GM21723 (cell line): ENCODE data around the gene MTMR4.
"Not testable (repeated sequence)": the region's sequence is repeated elsewhere in the genome, so short reads cannot be mapped to it uniquely, and the experiment has no call there.

Experiments
- ATAC-seq: cut with Tn5 transposase; IDR thresholded peaks from one replicate; pipeline ENCODE4 v1.9.1; 2021; ENCODE audit warnings: mild to moderate bottlenecking, moderate library complexity; ENCODE audit not compliant: unreplicated experiment

MTMR4 gene

DNA sequence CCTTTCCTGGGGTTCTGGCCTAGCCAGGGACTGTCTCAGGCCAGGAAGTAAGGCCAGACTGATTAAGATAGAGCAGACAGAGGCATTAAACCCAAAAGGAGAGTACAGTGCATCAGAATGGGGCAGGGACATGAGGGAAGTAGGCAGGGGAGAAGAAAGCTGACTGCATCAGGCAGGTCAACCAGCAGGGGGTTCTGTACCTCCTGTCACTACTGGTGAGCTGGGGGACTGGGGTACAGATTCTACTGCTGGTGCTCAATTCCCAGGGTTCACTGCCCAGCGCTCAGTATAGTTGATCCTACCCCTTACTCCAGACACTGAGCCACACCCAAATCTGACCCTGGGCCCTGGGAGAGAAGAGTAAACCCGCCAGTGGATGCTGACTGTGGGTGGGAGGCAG, 12.9 kb upstream of the MTMR4 start:
- no peak for ATAC-seq

DNA sequence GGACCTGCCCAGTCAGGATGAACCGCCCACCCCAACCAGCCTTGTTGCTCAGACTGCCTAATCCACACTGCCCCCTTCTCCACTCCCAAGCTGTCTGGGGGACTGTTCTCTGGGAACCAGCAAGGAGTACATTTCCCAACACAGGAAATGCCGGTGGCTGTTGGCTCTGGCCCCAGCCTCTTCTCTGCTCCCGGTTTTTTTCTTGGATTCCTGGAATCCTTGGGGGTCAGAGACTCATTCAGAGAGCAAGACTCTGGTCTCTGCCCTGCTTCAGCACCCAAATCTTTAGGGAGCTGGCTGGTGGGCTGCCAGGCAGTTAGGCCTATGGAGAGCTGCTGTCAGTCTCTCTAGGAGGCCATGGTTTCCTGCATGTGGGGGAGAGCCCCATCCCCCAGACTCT, 10.8 kb upstream of the MTMR4 start:
- ATAC-seq, result no peak

DNA sequence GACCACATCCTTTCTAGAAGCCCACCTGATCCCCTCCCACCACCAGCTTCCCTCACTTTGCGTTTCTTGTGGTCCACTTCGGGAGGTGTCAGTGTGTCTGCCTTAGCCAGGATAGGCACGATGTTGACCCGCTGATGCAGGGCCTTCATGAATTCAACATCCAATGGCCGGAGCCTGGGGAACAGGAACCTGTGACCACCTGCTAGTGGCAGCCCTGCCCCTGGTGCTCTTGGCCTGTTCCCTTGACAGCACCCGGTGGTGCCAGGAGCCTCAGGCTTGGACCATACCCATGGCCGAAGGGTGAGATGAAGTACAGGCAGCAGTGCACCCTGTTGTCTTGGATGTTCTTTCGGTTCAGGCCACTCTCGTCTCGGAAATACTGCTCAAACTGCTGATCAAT, 7.2 kb upstream of the MTMR4 start:
- ATAC-seq, result no peak

DNA sequence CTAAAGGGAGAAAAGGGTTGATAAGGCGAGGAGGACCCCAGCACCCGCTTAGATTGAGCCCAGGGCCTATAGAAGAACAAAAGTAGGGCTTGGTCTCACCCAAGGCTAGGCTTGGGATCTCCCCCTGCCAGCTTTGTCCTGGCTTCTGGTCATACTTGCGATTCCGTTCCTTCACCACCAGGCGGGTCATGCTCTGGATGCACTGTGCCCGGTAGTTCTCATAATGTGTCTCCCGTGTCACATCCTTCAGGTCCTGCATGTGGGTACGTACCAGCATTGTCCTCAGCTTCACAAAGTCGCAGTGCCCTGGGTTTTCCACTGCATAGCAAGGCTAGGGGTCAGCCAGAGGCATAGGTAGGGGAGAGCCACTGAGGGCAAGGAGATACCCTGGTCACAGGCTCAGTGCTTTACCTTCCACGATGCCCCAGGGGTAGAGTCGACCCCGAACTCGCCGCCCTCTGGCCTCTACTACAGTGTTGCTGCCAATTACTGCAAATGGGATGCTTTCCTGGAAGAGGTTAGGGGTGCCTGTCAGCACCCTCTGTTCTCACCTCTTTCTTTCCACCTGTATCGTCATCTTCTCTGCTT, 6.5 kb upstream of the MTMR4 start:
- no peak for ATAC-seq

DNA sequence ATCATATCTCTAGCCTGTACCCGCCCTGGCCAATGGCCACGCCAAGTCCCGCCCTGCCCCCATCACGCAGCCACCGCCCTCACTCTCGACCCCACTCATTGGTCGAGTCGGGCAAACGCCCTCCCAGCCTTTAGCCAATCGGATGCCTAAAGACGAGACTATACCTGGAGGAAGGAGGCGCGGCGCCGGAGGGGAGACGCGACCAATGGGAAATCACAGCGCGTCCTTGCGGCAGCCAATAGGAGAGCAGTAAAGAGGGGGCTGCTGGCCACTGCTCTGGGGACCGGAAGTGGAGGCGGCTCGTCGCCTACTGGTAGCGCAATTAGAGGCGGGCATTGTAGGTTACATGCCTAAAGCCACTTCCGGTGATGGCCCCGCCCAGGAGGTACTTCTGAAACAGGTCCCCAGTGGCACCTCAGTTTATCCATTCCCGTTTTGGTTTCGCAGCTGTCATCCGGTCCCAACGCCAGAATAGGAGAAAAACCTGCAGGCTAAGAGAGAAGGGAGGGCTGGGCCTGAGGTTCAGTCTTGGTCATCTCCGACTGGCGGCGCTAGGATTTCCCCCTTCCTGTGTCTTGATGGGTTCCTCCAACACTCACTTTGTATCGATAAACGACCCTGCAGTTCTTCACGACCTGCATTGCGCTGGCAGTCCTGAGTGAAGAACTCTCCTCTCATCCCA, 3.6 kb upstream of the MTMR4 start:
- ATAC-seq, result peak; percentile 81

DNA sequence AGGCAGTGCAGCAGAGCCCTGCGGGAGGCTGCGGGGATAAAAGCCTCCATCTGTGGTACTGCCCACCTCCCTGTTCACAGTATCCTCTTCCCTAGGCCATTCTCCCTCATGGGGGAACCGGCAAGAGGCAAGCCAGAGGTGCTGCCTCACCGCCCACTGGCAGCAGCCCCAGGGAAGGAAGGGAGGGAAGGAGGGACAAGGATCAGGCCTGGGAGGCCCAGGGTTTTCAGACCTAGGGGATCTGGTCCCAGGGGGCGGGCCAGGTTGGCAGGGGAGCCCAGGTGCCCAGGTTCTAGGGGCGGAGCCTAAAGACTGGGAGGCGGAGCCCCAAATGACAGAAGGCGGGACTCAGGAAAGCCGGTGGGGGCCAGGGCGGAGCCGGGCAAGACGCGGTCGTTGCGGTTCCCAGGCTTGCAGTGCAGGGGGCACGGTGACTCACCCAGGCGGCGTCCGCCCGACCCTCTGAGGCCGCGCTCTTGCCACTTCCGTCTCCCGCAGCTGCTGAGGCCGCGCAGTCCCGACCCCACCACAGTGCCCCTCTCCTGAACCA, 3.0 kb upstream of the MTMR4 start:
- no peak for ATAC-seq

DNA sequence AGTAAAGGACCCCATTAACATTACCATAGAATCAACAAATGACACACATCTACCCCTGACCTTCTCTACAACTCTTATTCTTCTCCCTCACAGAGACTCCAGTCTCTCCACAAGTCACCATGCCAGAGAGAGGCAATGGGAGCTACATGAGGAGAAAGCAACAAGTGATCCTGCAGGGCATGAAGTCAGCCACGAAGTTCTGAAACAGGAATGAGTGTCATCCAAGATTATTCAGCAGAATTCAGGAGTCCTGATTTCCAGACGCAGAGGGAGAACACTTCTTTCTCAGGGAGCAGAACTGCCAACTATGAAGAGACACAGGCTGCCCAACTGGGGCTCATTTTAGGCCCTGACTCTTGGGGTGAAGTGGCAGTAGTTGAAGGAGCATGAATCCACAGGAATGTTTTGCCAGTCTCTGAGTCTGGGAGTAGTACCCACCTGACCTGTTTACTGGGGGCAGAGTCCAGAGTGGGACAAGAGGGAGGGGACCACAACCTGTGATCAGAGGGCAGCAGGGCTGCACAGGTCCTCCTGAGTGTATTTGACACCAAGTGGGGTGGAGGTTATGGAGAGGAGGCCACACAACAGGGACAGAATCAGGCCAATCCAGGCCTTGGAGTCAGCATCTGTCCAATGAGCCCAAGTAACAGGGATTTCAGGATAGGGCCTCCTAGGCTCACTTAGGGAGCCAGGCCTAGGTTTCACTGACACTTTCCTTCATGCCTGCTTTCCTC, 2.4 kb upstream of the MTMR4 start:
- ATAC-seq, result no peak

DNA sequence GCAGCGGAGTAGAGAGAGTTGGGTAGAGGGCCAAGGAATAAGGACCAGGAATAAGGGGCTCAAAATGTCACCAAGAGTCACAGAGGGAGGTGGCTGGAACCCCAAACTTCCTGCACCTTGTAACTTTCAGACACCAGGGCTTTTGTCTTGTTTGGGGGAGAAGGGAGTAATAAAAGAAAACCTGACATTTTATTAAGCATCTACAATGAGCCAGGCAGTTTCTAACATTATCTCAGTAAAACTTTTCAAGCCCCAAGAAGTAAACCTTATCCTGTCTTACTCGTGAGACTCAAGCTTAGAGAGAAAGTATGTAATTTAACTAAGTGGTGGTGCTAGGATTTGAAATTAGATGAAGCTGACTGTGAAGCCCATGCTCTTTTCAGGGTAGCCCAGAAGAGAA, 848 bp upstream of the MTMR4 start:
- ATAC-seq, result no peak

DNA sequence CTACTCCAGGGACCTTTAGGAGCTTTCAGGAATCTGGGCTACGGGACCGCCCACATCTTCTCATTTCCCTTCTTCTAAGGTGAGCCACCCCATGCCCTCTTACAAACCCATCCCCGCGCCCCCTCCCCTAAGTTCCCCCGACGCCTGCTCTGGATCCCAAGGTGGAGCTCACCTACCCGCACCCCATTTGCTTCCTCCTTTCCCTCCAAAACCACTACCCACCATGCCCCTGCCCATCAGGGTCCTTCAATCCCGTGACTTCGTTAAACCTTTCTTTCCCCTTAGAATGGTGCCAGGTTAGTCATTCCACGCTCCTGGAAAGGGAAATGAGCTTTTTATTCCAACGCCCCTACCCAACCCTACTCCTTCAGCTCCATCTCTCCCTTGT, 326 bp upstream of the MTMR4 start:
- no peak for ATAC-seq

DNA sequence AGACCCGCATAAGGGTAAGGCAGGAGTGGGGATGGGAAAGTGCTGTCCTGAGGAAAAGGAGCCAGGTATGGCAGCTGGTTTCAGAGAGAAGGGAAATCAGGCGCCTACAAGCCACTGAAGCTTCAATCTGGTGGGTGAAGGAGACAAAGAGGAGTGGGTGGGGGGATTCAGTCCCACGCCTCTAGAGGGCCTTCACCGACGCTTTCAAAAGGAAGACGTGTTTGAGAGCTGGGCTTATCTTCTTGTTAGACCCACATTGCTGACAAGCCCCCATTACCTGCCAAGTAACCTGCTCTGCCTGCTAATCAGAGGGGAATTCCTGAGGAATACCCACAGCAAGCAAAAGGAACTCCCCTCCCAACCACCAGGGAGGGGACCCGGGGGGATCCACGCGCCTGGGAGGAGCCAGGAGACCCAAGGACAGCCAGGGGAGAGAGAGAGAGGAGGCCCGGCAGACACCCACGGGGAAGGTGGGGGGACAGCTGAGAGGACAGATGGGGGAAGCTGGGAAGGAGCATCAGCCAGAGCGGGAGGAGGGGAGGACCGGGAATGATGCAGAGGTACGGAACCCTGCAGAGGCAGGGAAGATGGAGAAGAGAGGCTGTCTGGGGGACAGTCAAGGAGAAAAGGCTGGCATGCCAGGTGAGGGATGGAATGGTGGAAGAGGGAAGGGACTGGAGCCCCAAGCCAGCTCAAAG, 1.0 kb downstream of the MTMR4 start:
- no peak for ATAC-seq

DNA sequence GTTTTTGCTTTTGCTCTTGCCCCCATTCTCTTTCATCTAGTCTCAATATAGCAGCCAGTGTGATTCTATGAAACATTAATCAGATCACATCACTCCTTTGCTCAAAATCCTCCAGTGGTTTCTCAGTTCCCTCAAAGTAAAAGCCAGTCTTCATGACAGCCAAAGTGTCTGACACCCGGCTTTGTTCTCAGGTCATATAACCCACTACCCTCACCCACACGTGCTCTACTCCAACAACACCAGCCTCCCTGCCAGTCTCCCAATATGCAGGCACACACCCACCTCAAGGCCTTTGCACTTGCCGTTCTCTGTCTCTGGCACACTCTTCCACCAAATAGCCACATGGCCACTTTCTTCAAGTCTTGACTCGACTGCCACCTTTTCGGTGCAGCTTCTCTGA, 4.4 kb downstream of the MTMR4 start:
- no peak for ATAC-seq

DNA sequence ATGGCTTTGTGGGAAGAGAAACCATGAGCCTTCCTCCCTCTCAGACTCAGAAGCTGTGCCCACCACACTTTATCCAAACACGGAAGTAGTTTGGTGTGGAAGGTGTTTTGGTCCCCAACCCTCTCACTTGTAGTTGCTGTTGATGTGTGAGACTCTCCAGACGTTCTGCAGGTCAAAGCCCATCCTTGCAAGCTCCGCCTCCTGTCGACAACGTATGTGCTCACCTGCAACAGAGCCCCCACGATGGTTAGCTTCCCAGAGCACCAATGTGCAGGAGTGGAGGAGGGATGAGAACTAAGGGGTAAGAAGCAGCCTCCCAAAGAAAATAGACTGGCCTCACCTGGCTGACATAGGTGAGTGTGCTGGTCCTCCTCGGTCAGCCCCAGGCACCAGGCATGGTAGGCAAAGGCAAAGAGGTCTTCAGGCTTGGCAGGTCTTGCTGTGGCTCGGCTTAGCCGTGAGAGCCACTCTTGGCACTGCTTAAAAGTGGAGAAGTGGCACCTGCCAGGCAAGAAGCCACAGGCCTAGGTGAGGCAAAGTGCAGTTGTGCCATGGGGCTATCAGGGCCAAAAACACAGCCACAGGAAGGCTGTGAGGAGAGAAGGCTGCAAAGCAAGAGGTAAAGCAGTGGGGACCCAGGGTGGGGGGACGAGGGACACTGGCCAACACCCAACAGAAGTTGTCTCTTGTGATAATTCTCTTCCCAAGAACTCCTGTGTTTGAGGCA, 5.9 kb downstream of the MTMR4 start:
- ATAC-seq, result no peak

DNA sequence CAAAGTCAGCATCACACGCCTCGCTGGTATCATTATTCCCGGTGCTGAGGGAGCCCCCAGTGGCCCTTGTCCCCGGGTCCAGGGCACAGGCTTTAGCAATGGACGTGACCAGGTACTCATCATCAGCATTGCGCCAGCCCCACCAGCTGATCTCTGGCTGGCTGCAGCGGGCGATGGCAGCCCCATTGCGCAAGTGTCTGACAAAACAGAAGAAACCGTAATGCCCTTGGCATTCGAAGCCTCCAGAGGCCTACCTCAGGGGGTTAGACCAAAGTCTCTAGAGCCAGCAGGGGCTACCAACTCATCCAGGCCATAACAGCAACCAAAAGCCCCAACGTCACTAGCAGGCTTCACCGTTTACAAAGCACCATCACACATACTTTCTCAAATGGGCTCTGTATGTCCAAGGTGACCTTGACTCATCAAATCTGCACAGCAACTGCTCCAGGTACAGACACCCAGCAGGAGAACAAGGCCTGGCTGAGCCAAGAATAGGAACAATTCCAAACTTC, 7.3 kb downstream of the MTMR4 start:
- no peak for ATAC-seq

DNA sequence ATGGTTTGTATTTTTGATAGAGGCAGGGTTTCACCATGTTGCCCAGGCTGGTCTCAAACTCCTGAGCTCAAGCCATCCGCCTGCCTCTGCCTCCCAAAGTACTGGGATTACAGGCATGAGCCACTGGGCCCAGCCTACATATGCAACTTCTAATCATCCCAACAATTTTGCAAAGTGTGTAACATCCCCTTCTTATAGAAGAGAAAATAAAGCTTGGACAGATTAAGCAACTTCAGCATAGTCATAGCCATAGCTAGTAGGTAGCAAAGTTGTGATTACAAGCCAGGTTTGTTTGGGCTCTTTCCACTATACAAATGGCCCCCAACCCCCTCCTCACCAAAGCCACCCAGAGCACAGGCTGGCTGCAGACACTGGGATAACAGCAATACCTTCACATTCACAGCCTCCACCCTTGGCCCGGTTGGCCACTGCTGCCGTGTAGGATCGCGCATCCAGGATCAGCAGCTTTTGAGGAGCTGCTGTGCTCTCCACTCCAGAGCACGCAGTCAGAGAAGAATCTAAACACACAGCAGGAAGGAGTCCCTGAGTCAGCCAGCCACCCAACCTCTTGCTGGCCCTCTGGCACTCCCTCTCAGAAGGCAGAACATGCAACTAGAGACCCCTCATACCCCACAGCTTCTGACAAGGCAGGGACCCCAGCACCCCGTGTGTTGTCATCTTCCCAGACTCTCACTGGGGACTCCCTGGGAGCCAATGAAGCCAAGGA, 7.9 kb downstream of the MTMR4 start:
- ATAC-seq, result no peak

DNA sequence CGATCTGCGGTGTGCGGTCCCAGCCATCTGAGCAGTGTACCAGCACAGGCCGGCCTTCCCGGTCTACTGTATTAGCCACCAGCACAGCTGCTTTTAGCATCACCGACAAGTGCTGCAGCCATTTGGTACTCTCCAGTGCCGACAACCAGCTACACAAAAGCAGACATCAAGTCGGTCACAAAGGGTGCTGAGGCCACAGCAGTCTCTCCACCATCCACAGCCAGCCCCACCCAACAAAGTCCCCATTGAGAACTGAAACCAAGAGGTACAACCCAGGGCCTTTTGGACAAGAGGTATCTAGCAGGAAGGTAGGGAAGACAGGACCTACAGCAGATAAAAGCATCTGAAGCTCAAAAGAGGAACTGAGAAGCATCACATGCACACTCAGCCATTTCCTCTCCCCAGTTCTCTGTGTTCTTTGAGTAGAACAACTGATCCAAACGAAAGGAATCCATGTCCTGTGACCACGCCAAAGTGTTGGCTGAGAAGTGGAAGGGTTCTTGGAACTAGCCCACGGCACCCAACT, 9.5 kb downstream of the MTMR4 start:
- ATAC-seq, result peak; percentile 95

DNA sequence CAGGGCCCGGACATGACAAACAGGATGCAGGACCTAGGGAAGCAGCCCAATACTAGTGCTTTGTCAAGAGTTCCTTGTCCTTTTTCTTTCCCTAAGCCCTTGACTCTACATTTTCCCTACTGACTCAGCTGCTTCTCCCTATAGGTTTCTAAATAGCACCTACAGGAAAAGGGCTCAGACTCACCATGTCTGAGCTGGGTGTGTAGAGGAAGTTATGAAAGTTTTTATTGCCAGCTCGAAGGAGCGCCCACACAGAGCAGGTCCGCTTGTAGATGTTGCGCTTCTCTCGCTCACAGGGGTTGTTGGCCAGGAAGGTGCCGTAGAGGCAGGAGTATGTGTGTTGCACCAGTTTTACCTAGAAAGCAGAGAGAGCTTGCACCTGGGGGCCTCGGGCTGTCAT, 10.6 kb downstream of the MTMR4 start:
- ATAC-seq, result no peak

DNA sequence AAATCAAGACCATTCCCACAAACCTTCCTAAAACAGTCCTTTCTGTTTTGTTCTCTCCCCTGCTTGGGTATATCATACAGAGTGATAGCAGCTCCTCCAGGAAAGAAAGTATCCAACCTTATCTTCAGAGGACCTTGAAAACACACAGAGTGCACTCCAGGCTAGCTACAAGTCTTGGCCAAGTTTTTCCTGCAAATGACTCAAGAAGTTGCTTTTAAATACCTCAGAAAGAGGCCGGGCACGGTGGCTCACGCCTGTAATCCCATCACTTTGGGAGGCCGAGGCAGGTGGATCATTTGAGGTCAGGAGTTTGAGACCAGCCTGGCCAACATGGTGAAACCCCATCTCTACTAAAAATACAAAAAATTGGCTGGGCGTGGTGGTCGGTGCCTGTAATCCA, 11.3 kb downstream of the MTMR4 start:
- ATAC-seq, result not testable (repeated sequence)

DNA sequence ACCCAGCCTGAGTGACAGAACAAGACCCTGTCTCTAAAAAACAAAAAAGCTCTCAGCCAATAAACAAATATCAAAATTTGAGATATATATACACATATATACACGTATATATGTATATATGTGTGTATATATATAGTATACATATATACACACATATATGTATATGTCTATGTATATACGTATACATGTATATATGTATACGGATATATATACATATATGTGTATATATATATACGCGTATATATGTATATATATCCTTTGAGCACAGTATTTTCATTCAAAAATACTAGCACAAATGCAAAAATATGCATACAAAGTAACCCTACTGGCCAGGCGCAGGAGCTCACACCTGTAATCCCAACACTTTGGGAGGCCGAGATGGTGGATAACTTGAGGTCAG, 13.0 kb downstream of the MTMR4 start:
- no peak for ATAC-seq

DNA sequence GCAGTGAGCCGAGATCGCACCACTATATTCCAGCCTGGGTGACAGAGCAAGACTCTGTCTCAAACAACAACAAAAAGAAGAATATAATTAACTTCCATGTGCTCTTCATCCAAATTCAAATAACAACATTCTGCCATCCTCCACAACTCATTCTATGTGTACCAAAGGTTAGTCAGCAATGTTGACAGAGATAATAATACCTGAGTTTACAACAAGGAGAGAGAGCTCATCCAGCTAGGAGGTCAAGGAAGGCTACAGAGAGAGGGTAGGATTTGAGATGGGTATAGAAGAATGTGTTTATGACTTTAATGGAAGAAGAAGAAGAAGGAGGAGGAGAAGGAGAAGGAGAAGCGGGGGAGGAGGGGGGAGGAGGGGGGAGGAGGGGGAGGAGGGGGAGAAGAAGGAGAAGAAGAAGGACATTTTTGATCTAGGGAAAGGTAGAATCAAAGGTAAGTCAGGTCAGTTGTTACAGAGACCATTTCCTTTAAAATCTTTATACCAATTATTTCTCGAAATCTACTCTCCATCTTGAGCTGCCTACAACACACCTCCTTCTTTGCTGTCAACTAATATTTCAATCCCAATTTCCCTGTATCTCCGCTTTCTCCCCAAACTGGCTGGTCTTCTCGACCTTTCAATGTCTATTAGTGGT, 16.1 kb downstream of the MTMR4 start:
- no peak for ATAC-seq
